GM12892 (cell line): ENCODE results near the gene TMPRSS13.
"Not testable (repeated sequence)": the region's sequence is repeated elsewhere in the genome, so short reads cannot be mapped to it uniquely, and the experiment has no call there.

Experiments used
- DNase-seq: peaks from one replicate; pipeline ENCODE4 v3.0.0; 2011; ENCODE audit not compliant: insufficient read length
- FAIRE-seq: peaks from 2 replicates; lab custom pipeline; 2011; peaks lifted over from hg19 to GRCh38; lab: Jason Lieb, UNC
- POLR2A ChIP-seq: IDR thresholded peaks from 2 replicates; pipeline ENCODE4 v1.6.1; 2011; ENCODE audit warnings: low read depth, low read length, control low read depth
- POLR2AphosphoS5 ChIP-seq: IDR thresholded peaks from 2 replicates; pipeline ENCODE4 v1.6.1; 2011; ENCODE audit warnings: low read depth, low read length, control low read depth
- TAF1 ChIP-seq: IDR thresholded peaks from 2 replicates; pipeline ENCODE4 v1.6.1; 2011; ENCODE audit warnings: low read depth, mild to moderate bottlenecking, control low read depth, low read length, borderline replicate concordance

Gene TMPRSS13

GRCh38 chr11:117932947-117933346 lies 3.7 kb upstream of the TMPRSS13 start:
- DNase-seq = no peak
- no peak for FAIRE-seq

DNA sequence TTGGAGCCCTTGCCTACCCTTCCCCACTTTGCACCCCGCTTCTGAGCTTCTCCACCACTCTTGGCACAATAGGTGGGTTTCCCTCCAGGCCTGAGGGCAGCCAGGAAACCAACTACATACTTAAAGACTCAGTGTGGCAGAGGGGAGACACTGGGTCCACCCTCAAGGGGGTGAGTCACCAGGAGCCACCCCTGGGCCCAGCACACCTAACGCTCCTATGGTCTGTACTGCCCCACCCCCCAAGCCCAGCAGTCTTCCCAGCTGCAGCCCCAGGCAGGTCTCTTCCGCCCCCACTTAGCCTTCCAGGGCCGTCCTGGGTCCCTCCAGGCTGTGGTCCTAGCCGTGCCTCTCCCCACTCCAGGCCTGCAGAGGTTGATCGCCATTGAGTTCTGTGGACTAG lies 3.2 kb upstream of the TMPRSS13 start:
- FAIRE-seq (no peak), DNase-seq (no peak)
- TF ChIP-seq POLR2A = no peak
- no peak for TF ChIP-seq POLR2AphosphoS5

More at GRCh38 chr11:117932947-117933346, 3.7 kb upstream of the TMPRSS13 start:
- TF ChIP-seq TAF1 (no peak), POLR2AphosphoS5 (no peak), POLR2A (no peak)

- peak; percentile 96 for FAIRE-seq
- no peak for DNase-seq
- TF ChIP-seq TAF1 (no peak), POLR2AphosphoS5 (no peak), POLR2A (no peak)
Observed at GRCh38 chr11:117931971-117932370, 2.8 kb upstream of the TMPRSS13 start.

DNA sequence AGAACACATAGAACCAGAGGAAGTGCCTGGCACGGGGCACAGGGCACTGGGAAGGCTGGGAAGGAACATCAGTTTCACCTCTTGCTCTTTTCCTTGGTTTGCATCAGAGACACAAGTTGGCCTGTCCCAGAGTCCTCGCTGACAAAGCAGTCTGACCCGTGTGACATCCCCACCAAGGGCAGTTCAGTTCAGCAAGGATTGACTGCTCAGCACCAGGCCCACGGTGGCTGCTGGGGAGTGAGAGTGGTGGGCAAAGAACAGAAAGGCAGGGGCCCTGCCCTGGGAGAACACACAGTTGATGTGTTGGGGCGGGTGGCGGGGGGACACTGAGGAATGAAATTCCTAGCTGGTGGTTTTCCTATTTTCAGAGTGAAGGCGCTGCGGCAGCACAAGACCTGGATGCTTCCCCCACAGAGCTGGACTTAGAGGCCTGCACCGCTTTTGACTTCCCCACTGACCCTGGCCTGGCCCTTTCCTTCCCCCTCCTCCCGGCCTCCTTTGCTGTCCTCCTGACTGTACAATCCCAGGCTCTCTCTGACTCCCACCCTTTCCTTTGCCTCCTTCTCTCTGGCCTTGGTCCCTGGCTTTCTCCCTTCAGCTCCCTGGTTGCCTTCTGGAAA lies 2.2 kb upstream of the TMPRSS13 start:
- DNase-seq = no peak
- no peak for FAIRE-seq
- no peak for TF ChIP-seq POLR2AphosphoS5

- TF ChIP-seq TAF1 (no peak), POLR2AphosphoS5 (no peak), POLR2A (no peak)
- DNase-seq = no peak
- FAIRE-seq = peak; percentile 79
Observed at GRCh38 chr11:117930668-117931330, 1.6 kb upstream of the TMPRSS13 start.

GRCh38 chr11:117929916-117930570 lies 841 bp upstream of the TMPRSS13 start:
- no peak for DNase-seq
- FAIRE-seq = peak; percentile 62

GRCh38 chr11:117928446-117929141 lies 608 bp downstream of the TMPRSS13 start:
- DNase-seq = no peak
- peak; percentile 71 for FAIRE-seq
- TF ChIP-seq POLR2A (no peak), TAF1 (no peak), POLR2AphosphoS5 (no peak)

More at GRCh38 chr11:117929916-117930570, 841 bp upstream of the TMPRSS13 start:
- TF ChIP-seq TAF1 = no peak
- TF ChIP-seq POLR2AphosphoS5 = no peak
- TF ChIP-seq POLR2A = no peak

- no peak for FAIRE-seq
- no peak for DNase-seq
- TF ChIP-seq POLR2A (no peak), POLR2AphosphoS5 (no peak), TAF1 (no peak)
Observed at GRCh38 chr11:117927926-117928325, 1.3 kb downstream of the TMPRSS13 start.

- DNase-seq, FAIRE-seq: not testable (repeated sequence)
Observed at GRCh38 chr11:117926166-117926565, 3.0 kb downstream of the TMPRSS13 start.

DNA sequence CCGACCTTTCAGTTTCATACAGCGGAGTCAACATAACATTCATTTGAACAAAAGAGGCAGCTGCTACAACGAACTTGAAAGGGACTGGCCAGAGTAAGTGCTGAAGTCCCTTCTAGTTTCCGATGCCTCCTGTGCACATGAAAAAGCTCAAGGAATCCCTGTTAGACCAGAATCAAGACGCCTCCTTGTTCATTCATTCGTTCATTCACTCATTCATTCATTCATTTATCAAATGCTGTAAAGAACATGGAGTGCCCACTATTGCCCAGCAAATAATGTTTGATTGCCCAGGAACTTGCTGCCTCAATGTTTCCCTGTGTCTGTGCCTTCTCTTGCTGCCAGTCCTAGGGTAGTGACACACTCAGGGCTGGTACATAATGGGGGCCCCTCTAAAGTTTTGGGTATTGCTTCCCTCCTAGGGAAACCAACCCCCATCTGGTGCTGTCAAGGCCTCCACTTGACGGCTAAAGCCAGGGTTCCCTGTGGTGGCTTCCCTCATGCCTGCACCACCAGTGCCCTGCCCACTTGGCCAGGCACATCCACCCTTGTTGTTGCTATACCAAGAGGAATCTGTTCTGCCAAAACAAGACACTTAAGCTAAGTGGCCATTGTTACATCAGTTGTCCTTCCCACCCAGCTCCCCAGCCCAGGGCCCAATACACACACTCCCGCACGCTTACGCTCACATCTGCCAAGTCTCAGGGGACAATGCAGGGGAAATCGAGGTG lies 3.8 kb downstream of the TMPRSS13 start:
- FAIRE-seq = no peak
- TF ChIP-seq POLR2A (no peak), POLR2AphosphoS5 (no peak), TAF1 (no peak)
- no peak for DNase-seq

DNA sequence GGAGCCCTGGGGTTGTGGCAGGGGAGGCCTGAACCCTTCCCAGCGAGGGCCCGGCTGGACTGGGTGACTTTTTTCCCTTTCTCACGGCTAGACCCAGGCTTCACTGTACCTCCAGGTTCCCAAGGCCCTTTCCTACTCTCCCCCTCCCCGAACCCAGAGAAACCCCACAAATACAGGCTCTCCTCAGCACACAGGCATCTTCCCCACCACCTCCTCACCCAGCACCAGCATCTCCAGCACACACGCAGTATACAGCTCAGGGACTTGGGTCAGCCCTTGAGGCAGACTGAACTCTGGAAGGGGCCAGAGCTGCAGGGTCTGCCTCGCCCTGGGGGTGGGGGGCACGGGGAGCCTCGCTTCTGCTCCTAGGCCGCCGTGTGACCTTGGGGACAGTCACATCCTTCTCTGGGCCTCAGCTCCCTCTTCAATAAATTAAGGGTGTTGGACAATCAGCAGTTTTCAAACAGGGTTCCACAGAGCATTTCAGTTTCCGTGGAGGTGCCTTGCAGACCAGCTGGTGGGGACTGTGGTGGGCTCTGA lies 4.5 kb downstream of the TMPRSS13 start:
- TF ChIP-seq TAF1 (no peak), POLR2A (no peak), POLR2AphosphoS5 (no peak)
- FAIRE-seq (no peak), DNase-seq (no peak)
